Left hindlimb (tissue), 1 donor: ENCODE measurements around the gene SYTL3.
A peak's percentile ranks its signal among the peaks of the same experiment; 100 is the strongest.
"Not testable (repeated sequence)": the region's sequence is repeated elsewhere in the genome, so short reads cannot be mapped to it uniquely, and the experiment has no call there.

Experiments
- DNase-seq: peaks from one replicate; pipeline ENCODE4 v3.0.0-alpha.2; 2018

SYTL3 gene, protein sequence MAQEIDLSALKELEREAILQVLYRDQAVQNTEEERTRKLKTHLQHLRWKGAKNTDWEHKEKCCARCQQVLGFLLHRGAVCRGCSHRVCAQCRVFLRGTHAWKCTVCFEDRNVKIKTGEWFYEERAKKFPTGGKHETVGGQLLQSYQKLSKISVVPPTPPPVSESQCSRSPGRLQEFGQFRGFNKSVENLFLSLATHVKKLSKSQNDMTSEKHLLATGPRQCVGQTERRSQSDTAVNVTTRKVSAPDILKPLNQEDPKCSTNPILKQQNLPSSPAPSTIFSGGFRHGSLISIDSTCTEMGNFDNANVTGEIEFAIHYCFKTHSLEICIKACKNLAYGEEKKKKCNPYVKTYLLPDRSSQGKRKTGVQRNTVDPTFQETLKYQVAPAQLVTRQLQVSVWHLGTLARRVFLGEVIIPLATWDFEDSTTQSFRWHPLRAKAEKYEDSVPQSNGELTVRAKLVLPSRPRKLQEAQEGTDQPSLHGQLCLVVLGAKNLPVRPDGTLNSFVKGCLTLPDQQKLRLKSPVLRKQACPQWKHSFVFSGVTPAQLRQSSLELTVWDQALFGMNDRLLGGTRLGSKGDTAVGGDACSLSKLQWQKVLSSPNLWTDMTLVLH

GRCh38 chr6:158649289-158650143, at the start of gene SYTL3:
Gene SYTL3 (plus strand): TSS chr6:158650054. CDS start chr6:158663269, 13,215 bp downstream.
- no peak for DNase-seq

DNA sequence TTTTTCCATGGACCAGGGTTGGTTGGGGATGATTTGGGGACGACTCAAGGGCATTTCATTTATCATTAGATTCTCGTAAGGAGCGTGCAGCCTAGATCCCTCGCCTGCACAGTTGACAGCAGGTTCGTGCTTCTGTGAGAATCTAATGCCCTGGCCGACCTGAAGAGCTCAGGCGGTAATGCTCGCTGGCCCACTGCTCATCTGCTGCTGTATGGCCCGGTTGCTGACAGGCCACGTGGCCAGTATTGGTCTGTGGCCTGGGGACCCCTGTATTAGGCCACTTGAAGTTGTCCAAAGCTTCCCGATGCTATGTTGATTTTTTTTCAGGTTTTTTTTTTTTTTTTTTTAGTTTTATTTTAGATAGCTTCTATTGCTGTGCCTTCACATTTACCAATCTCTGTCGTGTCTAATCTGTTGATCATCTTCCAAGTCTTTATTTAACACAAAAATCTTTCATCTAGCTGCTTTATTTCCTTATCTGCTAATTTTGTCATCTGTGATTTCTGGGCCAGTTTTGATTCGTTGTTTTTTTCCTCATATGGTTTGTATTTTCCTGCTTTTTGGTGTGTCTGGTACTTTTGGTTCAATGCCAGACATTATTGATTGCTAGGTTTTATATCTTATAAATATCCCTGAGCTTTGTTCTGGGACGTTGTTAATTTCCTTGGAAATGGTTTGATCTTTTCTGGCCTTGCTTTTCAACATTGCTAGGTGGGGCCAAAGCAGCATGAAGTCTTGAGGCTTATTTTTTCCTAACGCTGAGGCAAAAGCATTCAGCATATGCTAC, 46.4 kb upstream of the SYTL3 start:
- DNase-seq, result no peak

DNA sequence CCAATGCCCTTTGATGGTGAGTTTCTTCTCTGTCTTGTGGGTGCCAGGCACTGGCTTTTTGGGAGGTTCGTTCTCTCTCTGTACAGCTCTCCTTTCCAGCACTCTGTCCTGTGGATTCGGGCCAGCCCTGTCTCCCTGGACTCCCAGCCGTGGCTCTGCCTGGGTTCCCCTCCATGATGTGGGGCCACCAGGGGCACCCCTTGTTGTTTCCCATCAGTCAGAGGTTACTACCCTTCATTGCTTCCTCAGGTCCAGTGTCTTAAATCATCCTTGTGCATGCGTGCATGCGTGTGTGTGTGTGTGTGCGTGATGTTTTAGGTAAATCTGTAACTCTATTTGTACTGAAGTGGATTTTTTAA, 45.8 kb upstream of the SYTL3 start:
- DNase-seq, result no peak

- peak; percentile 49 for DNase-seq
These were observed 44.5 kb upstream of the SYTL3 start for GRCh38 chr6:158605266-158605878.

- DNase-seq, result not testable (repeated sequence)
These were observed 43.8 kb upstream of the SYTL3 start for GRCh38 chr6:158606011-158606410.

- no peak for DNase-seq
These were observed 42.9 kb upstream of the SYTL3 start for GRCh38 chr6:158606935-158607334.

- no peak for DNase-seq
These were observed 42.3 kb upstream of the SYTL3 start for GRCh38 chr6:158607411-158608170.

GRCh38 chr6:158608221-158608620, 41.6 kb upstream of the SYTL3 start:
- no peak for DNase-seq

DNA sequence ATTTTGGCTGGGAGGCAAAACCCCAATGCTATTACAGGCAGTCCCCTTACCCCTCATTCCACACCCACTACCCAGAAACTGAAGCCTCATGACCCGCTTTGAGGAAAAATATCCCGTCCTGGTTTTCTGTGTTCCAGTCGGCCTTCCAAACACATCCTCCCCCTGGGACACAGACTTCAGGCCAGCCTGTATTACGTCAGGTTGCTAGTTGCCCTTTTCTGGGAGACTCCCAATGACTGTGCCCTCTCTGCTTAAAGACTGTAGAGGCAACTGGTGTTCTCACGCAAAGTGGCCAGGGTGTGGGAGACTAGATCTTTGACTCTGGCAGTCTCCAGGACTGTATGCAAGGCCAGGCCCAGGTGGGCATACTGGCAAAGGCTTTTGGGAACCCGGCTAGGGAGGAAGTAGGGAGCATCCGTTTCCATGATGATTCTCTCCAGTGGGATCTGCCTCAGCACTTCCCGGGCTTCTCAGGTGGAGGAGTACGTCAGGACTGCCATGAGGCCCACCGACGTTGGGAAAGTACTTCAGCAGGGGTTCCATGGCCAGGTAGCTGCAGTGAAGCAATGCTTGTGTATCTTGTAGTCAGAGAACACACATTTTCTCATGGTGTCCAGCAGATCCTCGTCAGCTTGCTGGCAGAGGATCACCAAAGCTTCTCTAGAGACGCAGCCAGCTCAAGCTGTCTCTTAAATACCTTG, 40.2 kb upstream of the SYTL3 start:
- DNase-seq, result no peak

DNA sequence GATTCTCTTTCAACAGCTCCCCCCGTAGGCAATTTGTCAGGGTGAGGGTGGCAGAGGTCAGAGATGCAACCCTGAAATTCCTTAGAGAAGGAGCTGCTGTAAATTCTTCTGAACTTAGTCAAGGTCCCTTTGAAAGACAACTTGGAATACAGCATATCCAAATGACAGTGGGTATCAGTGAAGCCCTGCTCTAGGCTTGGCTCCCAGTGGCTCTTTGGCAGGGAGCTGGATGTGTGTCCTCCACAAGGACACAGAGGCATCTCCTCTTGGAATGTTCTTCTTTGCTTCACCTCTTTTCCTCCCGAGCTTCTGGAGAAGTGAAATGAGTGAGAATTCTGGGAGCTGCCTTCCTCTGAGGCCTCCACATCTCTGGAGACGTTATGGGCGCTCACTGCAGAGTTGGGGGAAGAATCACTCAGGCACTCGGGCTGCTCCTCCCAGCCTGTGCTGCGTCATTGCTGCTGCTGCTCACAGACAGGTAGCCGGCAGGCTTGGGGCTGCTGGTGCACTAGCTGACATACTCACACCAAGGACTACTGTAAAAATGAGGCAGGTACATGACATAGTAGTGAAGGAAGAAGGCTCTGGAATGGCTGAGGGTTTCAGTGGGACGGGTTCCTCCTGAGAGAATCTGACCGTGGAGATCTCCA, 39.4 kb upstream of the SYTL3 start:
- no peak for DNase-seq

GRCh38 chr6:158611039-158611438, 38.8 kb upstream of the SYTL3 start:
- no peak for DNase-seq

GRCh38 chr6:158611541-158612370, 38.1 kb upstream of the SYTL3 start:
- no peak for DNase-seq

DNA sequence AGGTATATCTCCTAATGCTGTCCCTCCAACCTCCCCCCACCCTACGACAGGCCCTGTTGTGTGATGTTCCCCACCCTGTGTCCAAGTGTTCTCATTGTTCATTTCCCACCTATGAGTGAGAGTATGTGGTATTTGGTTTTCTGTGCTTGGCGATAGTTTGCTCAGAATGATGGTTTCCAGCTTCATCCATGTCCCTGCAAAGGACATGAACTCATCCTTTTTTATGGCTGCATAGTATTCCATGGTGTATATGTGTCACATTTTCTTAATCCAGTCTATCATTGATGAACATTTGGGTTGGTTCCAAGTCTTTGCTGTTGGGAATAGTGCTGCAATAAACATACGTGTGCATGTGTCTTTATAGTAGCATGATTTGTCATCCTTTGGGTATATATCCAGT, 35.2 kb upstream of the SYTL3 start:
- DNase-seq, result not testable (repeated sequence)

- not testable (repeated sequence) for DNase-seq
These were observed 31.6 kb upstream of the SYTL3 start for GRCh38 chr6:158618289-158618688.

DNA sequence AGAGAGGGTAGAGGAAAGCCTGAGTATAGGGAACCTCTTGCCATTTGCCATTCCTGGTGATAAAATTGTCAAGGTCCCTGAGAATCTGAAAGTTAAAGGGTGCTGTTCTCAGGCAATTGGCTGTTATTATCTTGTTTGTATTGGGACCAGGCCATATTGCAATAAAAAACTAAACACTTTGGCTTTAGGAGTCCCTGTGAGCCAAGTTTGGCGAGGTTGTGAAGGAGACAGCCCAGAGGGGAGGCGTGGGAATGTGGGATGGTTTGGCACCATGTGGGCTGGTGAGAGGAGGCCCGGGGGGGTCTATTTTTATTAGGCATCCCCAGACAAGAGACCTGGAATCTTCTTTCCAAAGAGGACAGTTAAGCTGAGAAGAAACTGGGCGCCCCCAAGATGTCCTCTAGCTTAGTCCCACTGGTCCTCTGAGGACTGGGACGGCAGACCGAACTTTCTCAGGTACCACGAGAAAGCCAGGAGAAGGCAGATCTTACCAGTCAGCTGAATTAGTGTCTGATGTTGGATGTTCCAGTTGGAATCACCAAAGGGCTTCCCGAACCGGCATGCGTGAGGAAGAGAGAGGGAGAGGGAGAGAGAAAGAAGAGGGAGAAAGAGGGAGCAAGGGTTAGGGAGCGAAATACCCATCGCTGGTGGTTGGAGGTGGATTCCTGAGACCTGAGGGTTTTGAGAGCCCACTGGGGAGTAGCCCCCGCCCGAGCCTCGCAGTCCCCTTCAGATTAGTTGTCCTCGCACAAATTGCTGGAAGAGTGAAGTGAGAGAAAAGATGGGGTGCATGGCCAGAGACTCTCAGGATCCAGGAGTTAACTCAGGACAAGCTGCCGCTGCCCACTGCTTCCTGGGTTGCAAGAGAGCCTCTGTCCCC, 29.7 kb upstream of the SYTL3 start:
- DNase-seq, result no peak

GRCh38 chr6:158620963-158621693, 28.7 kb upstream of the SYTL3 start:
- no peak for DNase-seq

- no peak for DNase-seq
These were observed 27.9 kb upstream of the SYTL3 start for GRCh38 chr6:158621694-158622544.
